K562 (cell line): ENCODE data around the gene SIK3. TPM values are rescaled to one million over a fixed set of nuclear protein-coding genes. Genes with fewer than 3 reads are reported as not detected.
"Not testable (repeated sequence)": the region's sequence is repeated elsewhere in the genome, so short reads cannot be mapped to it uniquely, and the experiment has no call there.

Experiments used
- ATAC-seq: fragments of 200-7000 bp; cut with Tn5 transposase; 3 replicates; pipeline ENCODE4 v1.9.1; 2020; ENCODE audit warnings: moderate library complexity
- BruUV-seq: library from RNA; stranded (reverse); fragments of 400-500 nt; replicated peaks from 2 replicates; lab custom pipeline; 2021; lab: Mats Ljungman, UMichigan
- CTCF ChIA-PET: fragments of 300-600 bp; formaldehyde crosslinking; extraction: SDS; loops from one replicate; lab custom pipeline; 2021; ENCODE audit warnings: low intra/inter-chr PET ratio; lab: Yijun Ruan, JAX
- POLR2A ChIA-PET: fragments of 300-600, 350-650 bp; sonication (Branson Sonifier 250); formaldehyde crosslinking; extraction: SDS; loops from one replicate; lab custom pipeline; 2021; ENCODE audit warnings: antibody characterized with exemption, inconsistent platforms; lab: Yijun Ruan, JAX
- DNase-seq, 4 experiments: peaks; one replicate each; pipeline versions ENCODE4 v3.0.0 to v3.0.0-alpha.2; 2011 to 2018; ENCODE audit warnings: low spot score in 3 of 4, mixed read lengths in 3 of 4; ENCODE audit errors: extremely low read depth in 1 of 4
- FAIRE-seq: peaks from 2 replicates; lab custom pipeline; 2011; peaks lifted over from hg19 to GRCh38; lab: Jason Lieb, UNC
- H2AFZ ChIP-seq: 2 replicates; pipeline ENCODE4 v1.6.0; 2011; ENCODE audit warnings: low read depth, low read length, control low read depth, inconsistent platforms
- H3K27ac ChIP-seq: fragments of 200-600 bp; 3 replicates; pipeline ENCODE4 v1.8.0; 2011; ENCODE audit warnings: low read depth, mild to moderate bottlenecking, control low read depth, inconsistent platforms, low read length, moderate library complexity, mixed read lengths; ENCODE audit errors: extremely low read depth
- H3K27me3 ChIP-seq, 2 experiments: fragments of 300-600 bp in 1 of 2; 2 replicates in 1 of 2; 3 replicates in 1 of 2; pipeline versions ENCODE4 v1.6.0 to v1.8.0; 2011; ENCODE audit warnings: inconsistent platforms in 2 of 2, low read length in 2 of 2, mild to moderate bottlenecking in 1 of 2, mixed read lengths in 1 of 2, moderate library complexity in 1 of 2; ENCODE audit not compliant: control insufficient read depth in 2 of 2, insufficient read depth in 2 of 2
- H3K36me3 ChIP-seq: fragments of 300-600 bp; 3 replicates; pipeline ENCODE4 v1.8.0; 2011; ENCODE audit warnings: mild to moderate bottlenecking, low read length, inconsistent platforms; ENCODE audit not compliant: control insufficient read depth, insufficient read depth
- H3K4me1 ChIP-seq, 2 experiments: fragments of 200-600 bp in 1 of 2; replicated peaks in 1 of 2; 2 replicates in 1 of 2; 3 replicates in 1 of 2; pipeline versions ENCODE4 v1.5.1 to v1.8.0; 2011; ENCODE audit warnings: inconsistent platforms in 2 of 2, low read length in 2 of 2, mild to moderate bottlenecking in 1 of 2, mixed read lengths in 1 of 2, moderate library complexity in 1 of 2; ENCODE audit not compliant: control insufficient read depth in 2 of 2, insufficient read depth in 2 of 2
- H3K4me2 ChIP-seq: 2 replicates; pipeline ENCODE4 v1.6.1; 2011; ENCODE audit warnings: low read length, control low read depth, inconsistent platforms, mixed read lengths; ENCODE audit not compliant: insufficient read depth
- H3K4me3 ChIP-seq: fragments of 200-600 bp; sonication (generic), shearing (Covaris generic); 2 replicates; pipeline ENCODE4 v1.5.1; 2016; ENCODE audit warnings: control low read depth, inconsistent platforms
- H3K79me2 ChIP-seq: fragments of 200-600 bp; 3 replicates; pipeline ENCODE4 v1.8.0; 2011; ENCODE audit warnings: low read length, inconsistent platforms; ENCODE audit not compliant: control insufficient read depth, insufficient read depth
- H3K9ac ChIP-seq, 2 experiments: 2 replicates each; pipeline versions ENCODE4 v1.6.0 to v1.6.1; 2011; ENCODE audit warnings: low read depth in 2 of 2, low read length in 2 of 2, control low read depth in 1 of 2, inconsistent platforms in 1 of 2, mild to moderate bottlenecking in 1 of 2, mixed read lengths in 1 of 2; ENCODE audit not compliant: insufficient read depth in 1 of 2
- H3K9me1 ChIP-seq: one replicate; pipeline ENCODE4 v1.6.0; 2011; ENCODE audit warnings: inconsistent platforms, mild to moderate bottlenecking, low read length, moderate library complexity; ENCODE audit not compliant: control insufficient read depth, insufficient read depth
- H3K9me3 ChIP-seq: replicated peaks from 2 replicates; pipeline ENCODE4 v1.5.1; 2011; ENCODE audit warnings: low read depth, low read length, inconsistent platforms; ENCODE audit not compliant: control insufficient read depth, insufficient read depth
- H4K20me1 ChIP-seq: replicated peaks from 2 replicates; pipeline ENCODE4 v1.6.1; 2011; ENCODE audit warnings: low read length, inconsistent platforms, mixed read lengths; ENCODE audit not compliant: control insufficient read depth, insufficient read depth
- ZNF121 ChIP-seq: sonication (generic); formaldehyde crosslinking; conservative IDR thresholded peaks from 2 replicates; pipeline ENCODE4 v1.8.0; 2022; ENCODE audit warnings: missing genetic modification reagents
- WGBS: fragments of 100-300 bp; shearing (Covaris generic); methylation state at CpG from one replicate; pipeline ENCODE4 v1.1.6; 2016; ENCODE audit warnings: low coverage, mixed read lengths; ENCODE audit not compliant: insufficient coverage; ENCODE audit errors: missing lambda C conversion rate; 5-methylcytosine and 5-hydroxymethylcytosine counted together
- in situ Hi-C: fragments of 300-500 bp; cut with MboI; formaldehyde crosslinking; loops from 4 replicates; pipeline ENCODE4 v1.15.0; 2018; ENCODE audit warnings: inconsistent platforms, mixed read lengths
- intact Hi-C: fragments of 100-400 bp; cut with micrococcal nuclease; formaldehyde crosslinking; loops from 2 replicates; pipeline ENCODE4 v1.14.2; 2022
- polyA plus RNA-seq, 8 experiments: library from polyadenylated mRNA; depleted of rRNA in 4 of 8; stranded (reverse) in 5 of 8; unstranded in 3 of 8; fragments of >200 nt; fragmentation: Nextera tagmentation in 2 of 8; fragmentation: Illumina TruSeq in 1 of 8; extraction: Ambion mirVana in 2 of 8; extraction: Trizol in 1 of 8; gene quantifications; 2 replicates each; pipeline versions ENCODE4 v1.2.1 to v1.2.3, GENCODE V29; 2011 to 2014; ENCODE audit warnings: inconsistent platforms in 1 of 8, missing spikeins in 1 of 8
- total RNA-seq, 7 experiments: library from RNA; depleted of rRNA in 6 of 7; stranded (reverse); fragments of >200 nt in 6 of 7; fragmentation: Illumina TruSeq in 2 of 7; extraction: Trizol in 2 of 7; gene quantifications; 2 replicates each; pipeline versions ENCODE4 v1.2.1 to v1.2.3, GENCODE V29; 2011 to 2021; ENCODE audit warnings: low replicate concordance in 1 of 7

The SIK3 gene
- total and polyA plus RNA-seq, 9 of the 15 experiments (the other 6 are each of a cell fraction or from before 2014, with no cell fraction given) = 1.6 to 21.6 (median 8.0) TPM

- POLR2A ChIA-PET = interaction anchor here (0.6 to 1.7 kb wide), 6 partner anchors 9 to 138 kb away, joined by 3 to 5 read pairs (median 3); partner anchors contain the start of gene SIK3
- H3K27ac ChIP-seq, in situ Hi-C loops, CTCF ChIA-PET, FAIRE-seq, DNase-seq, H3K9ac ChIP-seq, H3K4me1 ChIP-seq, ATAC-seq, H3K4me2 ChIP-seq, H4K20me1 ChIP-seq, intact Hi-C loops, H3K9me3 ChIP-seq, BruUV-seq, H2AFZ ChIP-seq, H3K36me3 ChIP-seq, H3K27me3 ChIP-seq, H3K9me1 ChIP-seq, H3K4me3 ChIP-seq: not testable (repeated sequence)
- H3K79me2 ChIP-seq = peaks cover 20% of the 10 kb centered on the region
- 82% methylated on average over 9 of the region's 9 CpGs for WGBS
Observed at GRCh38 chr11:117050121-117050520, 48.1 kb downstream of the SIK3 start.

GRCh38 chr11:117046627-117047026 is 51.6 kb downstream of the SIK3 start:
- H3K4me2 ChIP-seq, intact Hi-C loops, H3K4me1 ChIP-seq, H2AFZ ChIP-seq, in situ Hi-C loops, H3K9me1 ChIP-seq, DNase-seq, H3K9me3 ChIP-seq, H3K4me3 ChIP-seq, H3K36me3 ChIP-seq, ATAC-seq, H3K27ac ChIP-seq, H3K27me3 ChIP-seq: not testable (repeated sequence)
- 80% methylated on average over 5 of the region's 5 CpGs for WGBS
- peak; percentile 26; the same call in 1 of the 2 replicates for TF ChIP-seq ZNF121 (CRISPR knock-in tag)
- TF ChIP-seq, all 486 proteins: peak for 1; not testable (repeated sequence) for 485
- POLR2A ChIA-PET, BruUV-seq, H4K20me1 ChIP-seq, FAIRE-seq, H3K9ac ChIP-seq, CTCF ChIA-PET: not testable (repeated sequence)
- H3K79me2 ChIP-seq = peaks cover 27% of the 10 kb centered on the region
